GM21367 (cell line): ENCODE data around the gene GNG8.

Experiments
- ATAC-seq: cut with Tn5 transposase; IDR thresholded peaks from one replicate; pipeline ENCODE4 v1.9.1; 2021; ENCODE audit not compliant: unreplicated experiment

The GNG8 gene

GRCh38 chr19:46621191-46622117, 14.5 kb downstream of the GNG8 start:
- no peak for ATAC-seq

GRCh38 chr19:46620716-46621115, 15.3 kb downstream of the GNG8 start:
- ATAC-seq: no peak

GRCh38 chr19:46620267-46620666, 15.7 kb downstream of the GNG8 start:
- no peak for ATAC-seq

DNA sequence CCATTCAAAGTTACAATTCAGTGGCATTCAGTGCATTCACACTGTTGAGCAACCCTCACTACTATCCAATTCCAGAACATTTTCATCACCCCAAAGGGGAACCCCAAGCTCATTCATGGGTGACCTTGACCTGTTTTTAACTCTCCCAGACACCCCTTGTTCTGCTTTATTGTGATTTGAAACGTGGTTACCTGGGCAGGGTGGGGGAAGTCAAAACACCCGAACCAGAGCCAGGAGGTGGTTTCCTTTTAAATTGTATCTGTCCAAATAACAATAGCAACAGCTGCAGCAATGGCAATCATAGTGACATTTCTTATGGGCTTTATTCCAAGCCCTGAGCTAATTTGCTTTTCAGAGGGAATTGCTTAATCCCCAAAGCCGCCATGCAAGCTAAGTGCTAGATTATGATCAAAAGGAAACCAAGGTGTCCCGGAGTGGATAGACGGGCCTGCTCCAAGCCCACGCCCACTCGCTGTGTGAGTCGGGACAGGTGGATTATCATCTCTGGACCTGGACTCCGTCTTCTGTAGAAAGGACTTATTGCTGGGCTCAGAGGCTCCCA, 17.3 kb downstream of the GNG8 start:
- ATAC-seq: no peak

DNA sequence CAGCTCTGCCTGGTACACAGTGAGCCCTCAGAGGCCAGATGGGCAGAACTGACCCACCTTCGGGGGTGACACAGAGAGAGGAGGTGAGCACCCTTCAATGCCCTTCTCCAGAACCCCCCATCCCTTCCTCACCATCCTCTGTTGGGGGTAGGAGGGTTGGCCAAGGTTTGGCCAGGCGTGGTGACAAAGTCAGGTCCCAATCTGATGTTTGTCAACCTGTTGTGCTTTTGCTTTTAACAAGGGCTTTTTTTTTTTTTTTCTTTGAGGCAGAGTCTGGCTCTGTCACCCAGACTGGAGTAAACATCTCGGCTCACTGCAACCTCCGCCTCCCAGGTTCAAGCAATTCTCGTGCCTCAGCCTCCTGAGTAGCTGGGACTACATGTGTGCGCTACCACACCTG, 18.4 kb downstream of the GNG8 start:
- no peak for ATAC-seq

DNA sequence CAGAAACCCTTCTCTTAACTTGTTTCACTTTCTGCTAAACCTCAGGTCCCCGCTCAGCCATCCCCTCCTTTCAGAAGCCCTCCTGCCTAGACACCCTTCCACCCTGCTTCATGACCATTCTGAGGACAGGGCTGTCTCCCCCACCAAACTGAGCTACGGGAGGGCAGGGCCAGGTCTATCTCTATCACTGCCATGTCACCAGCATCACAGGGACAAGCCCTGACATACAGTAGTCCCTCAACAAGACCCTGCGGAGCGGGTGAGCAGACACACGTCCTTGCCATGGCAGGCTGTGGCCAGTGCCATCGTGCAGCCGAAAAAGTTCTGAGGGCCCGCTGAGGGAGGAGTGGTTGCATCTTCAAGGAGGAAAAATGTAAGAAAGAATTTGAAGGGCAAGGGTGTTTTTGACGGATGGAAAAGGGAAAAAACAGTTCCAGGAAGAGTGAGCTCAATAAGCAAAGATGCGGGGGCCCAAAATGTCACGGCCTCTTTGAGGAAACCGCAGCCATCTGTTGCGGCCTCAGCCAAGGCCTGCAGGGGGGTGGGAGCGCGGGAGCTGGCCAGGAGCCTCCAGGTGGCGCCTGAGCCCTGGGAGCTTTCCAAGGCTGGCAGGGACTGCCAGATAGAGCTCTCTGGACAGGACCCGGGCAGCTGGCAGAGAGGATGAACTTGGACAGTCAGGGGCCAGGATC, 19.2 kb downstream of the GNG8 start:
- no peak for ATAC-seq

- ATAC-seq: no peak
These were observed 20.0 kb downstream of the GNG8 start for GRCh38 chr19:46615966-46616365.

- no peak for ATAC-seq
These were observed 21.8 kb downstream of the GNG8 start for GRCh38 chr19:46614114-46614722.

- ATAC-seq: no peak
These were observed 22.5 kb downstream of the GNG8 start for GRCh38 chr19:46613525-46613924.

GRCh38 chr19:46611776-46612175, 24.2 kb downstream of the GNG8 start:
- ATAC-seq: no peak

DNA sequence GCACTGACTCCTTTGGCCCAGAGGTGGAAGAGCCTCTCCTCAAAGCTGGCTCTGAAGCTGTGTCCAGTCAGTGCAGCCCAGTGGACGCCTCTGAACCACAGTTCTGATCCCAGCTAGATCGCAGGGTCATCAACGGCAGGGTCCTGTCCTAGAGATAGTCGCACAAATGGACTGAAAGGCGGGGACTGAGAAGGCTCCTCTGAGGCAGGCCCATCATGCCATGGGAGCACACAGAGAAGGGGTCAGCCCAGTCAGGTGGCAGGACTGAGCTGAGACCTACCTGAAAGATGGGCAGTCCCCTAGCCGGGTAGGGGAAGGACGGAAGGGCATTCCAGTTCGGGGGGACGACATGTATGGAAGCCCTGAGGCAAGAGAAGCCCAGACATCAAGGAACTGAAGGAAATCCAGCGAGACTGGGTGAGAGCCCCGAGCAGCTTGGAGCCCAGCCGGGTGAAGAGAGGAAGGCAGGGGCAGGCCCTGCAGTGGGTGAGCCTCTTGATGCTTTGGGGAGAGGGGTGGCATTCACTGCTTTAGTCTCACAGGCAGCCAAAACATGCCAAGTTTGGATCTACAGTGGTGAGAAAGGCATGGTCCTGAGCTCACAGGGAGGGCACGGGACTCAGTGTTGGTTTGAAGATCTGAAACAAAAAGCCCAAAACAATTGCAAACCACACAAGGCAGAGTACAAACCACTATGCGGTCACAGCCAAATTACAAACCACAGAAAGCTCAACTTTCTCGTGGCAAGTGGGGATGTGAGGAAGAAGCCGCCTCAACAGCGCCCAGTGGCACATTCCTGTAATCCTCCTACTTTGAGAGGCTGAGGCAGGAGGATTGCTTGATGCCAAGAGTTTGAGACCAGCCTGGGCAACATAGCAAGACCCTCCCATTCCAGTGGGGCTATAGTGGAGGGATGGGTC, 24.9 kb downstream of the GNG8 start:
- ATAC-seq: no peak

- no peak for ATAC-seq
These were observed 25.6 kb downstream of the GNG8 start for GRCh38 chr19:46610413-46610775.

GRCh38 chr19:46609511-46610412, 26.2 kb downstream of the GNG8 start:
- ATAC-seq: no peak

DNA sequence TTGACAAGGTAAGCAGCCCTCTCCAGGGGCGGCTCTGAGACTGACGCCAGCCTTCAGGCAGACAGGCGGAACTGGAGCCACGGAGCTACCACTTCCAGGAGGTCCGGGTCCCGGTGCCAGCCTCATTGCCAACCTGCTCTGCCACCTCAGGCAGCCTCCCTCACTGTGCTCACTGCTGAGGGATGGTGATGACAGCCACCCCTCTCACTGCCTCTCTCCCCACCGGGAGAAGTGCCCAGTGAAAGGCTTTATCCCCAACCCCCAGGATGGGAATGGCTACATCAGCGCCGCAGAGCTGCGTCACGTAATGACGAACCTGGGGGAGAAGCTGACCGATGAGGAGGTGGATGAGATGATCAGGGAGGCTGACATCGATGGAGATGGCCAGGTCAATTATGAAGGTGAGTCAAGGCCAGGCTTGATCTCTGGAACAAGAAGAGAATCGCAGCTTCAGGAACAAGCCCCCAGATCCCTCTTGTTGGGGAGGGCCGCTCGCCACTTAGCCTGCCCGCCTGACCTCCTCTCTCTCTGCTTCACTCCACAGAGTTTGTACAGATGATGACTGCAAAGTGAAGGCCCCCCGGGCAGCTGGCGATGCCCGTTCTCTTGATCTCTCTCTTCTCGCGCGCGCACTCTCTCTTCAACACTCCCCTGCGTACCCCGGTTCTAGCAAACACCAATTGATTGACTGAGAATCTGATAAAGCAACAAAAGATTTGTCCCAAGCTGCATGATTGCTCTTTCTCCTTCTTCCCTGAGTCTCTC, 27.2 kb downstream of the GNG8 start:
- ATAC-seq: no peak

DNA sequence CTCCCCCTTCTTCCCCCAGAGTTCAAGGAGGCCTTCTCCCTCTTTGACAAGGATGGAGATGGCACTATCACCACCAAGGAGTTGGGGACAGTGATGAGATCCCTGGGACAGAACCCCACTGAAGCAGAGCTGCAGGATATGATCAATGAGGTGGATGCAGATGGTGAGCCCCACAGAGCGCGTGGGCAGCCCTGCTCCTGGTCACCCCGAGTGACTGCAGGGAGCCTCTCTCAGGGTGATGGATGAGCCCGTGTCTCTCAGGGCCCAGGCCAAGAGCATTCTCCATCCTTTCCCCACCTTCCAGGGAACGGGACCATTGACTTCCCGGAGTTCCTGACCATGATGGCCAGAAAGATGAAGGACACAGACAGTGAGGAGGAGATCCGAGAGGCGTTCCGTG, 27.8 kb downstream of the GNG8 start:
- ATAC-seq: no peak

GRCh38 chr19:46607448-46607841, 28.6 kb downstream of the GNG8 start:
- no peak for ATAC-seq

DNA sequence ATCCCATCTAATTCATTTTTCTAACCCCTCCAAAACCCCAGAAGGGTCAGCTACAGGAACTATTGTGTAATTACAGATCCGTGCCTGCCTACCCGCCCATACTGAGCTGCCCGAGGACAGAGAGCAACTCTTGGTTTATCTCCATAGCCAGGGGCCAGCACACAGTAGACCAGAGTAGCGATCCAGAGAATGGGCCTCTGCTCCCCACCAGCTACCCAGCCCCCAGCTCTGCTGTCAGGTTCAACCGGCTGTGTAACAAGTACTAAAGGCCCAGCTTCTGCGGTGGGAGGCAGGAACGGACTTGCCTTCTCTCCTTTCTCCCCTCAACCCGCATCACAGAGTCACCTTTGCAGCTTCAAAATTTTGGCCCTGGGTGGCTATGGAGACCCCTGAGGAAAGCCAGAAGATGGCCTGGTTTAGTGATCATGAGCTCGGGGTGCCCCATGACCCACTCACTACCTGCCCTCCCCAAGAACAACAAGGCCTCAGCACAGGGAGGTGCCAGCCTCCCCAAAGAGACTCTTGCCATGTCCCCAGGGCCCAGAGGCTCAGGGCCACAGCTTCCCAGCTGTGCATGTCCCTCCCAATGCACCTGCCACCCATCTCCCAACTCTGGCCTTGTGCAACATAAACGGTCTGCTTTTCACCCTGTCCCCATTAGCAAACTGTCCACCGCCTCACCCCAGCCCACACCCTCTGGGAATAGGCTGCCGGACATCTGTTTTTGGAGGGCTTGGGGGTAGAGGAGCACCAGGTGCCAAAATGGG, 29.1 kb downstream of the GNG8 start:
- no peak for ATAC-seq

- ATAC-seq: no peak
These were observed 30.0 kb downstream of the GNG8 start for GRCh38 chr19:46606019-46606418.
